Adrenal gland (tissue), 12 donors: ENCODE results near the gene SLC6A12. TPM values are rescaled to one million over a fixed set of nuclear protein-coding genes. Genes with fewer than 3 reads are reported as not detected.

ENCODE experiments used
- DNase-seq, 7 donors: peaks; one replicate each; pipeline ENCODE4 v3.0.0-alpha.2; 2019 to 2020
- H3K27ac ChIP-seq, 5 donors: fragments of 200-600 bp; sonication (generic) in 4 of 5; 1 replicate in 3 of 5; 2 replicates in 2 of 5; pipeline versions ENCODE4 v1.5.1 to v1.8.0; 2016 to 2020; ENCODE audit warnings: mild to moderate bottlenecking in 1 of 5
- H3K27me3 ChIP-seq: fragments of 200-600 bp; 2 replicates; pipeline ENCODE4 v1.8.0; 2021
- H3K36me3 ChIP-seq, 2 donors: fragments of 200-600 bp; replicated peaks in 1 of 2; 1 replicate in 1 of 2; 2 replicates in 1 of 2; pipeline versions ENCODE4 v1.5.1 to v1.8.0; 2018 to 2022
- H3K4me1 ChIP-seq, 2 donors: fragments of 200-600 bp; replicated peaks in 1 of 2; 1 replicate in 1 of 2; 2 replicates in 1 of 2; pipeline versions ENCODE4 v1.5.1 to v1.8.0; 2018 to 2021
- H3K4me3 ChIP-seq, 4 donors: fragments of 200-600 bp; sonication (generic) in 3 of 4; one replicate each; pipeline ENCODE4 v1.5.1; 2016 to 2018
- H3K9me3 ChIP-seq, 3 donors: fragments of 200-600 bp; sonication (generic) in 1 of 3; replicated peaks in 1 of 3; 1 replicate in 2 of 3; 2 replicates in 1 of 3; pipeline versions ENCODE4 v1.5.1 to v1.8.0; 2016 to 2021
- POLR2A ChIP-seq, 2 donors: fragments of 450-650 bp; IDR thresholded peaks; one replicate each; pipeline ENCODE4 v1.6.1; 2017; ENCODE audit warnings: antibody characterized with exemption in 2 of 2, mild to moderate bottlenecking in 2 of 2, moderate library complexity in 1 of 2
- WGBS, 4 donors: extraction: QIAGEN DNeasy Blood & Tissue Kit in 2 of 4; methylation state at CpG; one replicate each; pipeline versions ENCODE4 v1.1.5 to v1.1.7; 2013 to 2017; 5-methylcytosine and 5-hydroxymethylcytosine counted together
- intact Hi-C, 2 donors: fragments of 100-400 bp; cut with DNase I; formaldehyde crosslinking; loops; one replicate each; pipeline versions ENCODE4 v1.14.1 to v1.15.0; 2022 to 2023
- polyA plus RNA-seq, 3 donors: library from polyadenylated mRNA; stranded (reverse); fragments of 200-250 nt in 2 of 3; fragments of 350-450 nt in 1 of 3; fragmentation: Illumina TruSeq in 1 of 3; extraction: RNeasy Lipid Tissue Mini Kit (QIAGEN cat#74804) in 1 of 3; gene quantifications; one replicate each; pipeline ENCODE4 v1.2.3, GENCODE V29; 2013 to 2014
- total RNA-seq, 9 donors: library from RNA; depleted of rRNA in 4 of 9; stranded (reverse); fragments of >200 nt in 4 of 9; fragments of 120-200 nt in 1 of 9; fragmentation: NEBNext Ultra II Directional in 1 of 9; extraction: Animal tissue kit (Norgen Biotek cat#: 25700) in 1 of 9; gene quantifications; one replicate each; pipeline versions ENCODE4 v1.1.0 to v1.2.4, GENCODE V29; 2013 to 2023
- TF ChIP-seq, protein P1 (sequence below), 6 experiments: fragments of 450-650 bp in 4 of 6; fragments of 200-600 bp in 2 of 6; sonication (generic) in 1 of 6; IDR thresholded peaks; 1 replicate in 5 of 6; 2 replicates in 1 of 6; pipeline versions ENCODE4 v1.5.1 to v1.8.0; 2016 to 2021; ENCODE audit warnings: antibody characterized with exemption in 6 of 6, mild to moderate bottlenecking in 2 of 6, moderate library complexity in 1 of 6
- donor health status: healthy with polysubstance abuse.
- donor health status: Bipolar disorder and iron deficiency.
- donor health status: DM: yes; HTN: yes; CAD: no.
- donor health status: DM: no; HTN: no; CAD: no.
- donor health status: DM: no; HTN: no; CAD: no.
- donor health status: DM: yes; HTN: yes; CAD: no.

Gene SLC6A12
- total and polyA plus RNA-seq, 12 donors = 0.33 to 4.3 (median 1.4) TPM

DNA sequence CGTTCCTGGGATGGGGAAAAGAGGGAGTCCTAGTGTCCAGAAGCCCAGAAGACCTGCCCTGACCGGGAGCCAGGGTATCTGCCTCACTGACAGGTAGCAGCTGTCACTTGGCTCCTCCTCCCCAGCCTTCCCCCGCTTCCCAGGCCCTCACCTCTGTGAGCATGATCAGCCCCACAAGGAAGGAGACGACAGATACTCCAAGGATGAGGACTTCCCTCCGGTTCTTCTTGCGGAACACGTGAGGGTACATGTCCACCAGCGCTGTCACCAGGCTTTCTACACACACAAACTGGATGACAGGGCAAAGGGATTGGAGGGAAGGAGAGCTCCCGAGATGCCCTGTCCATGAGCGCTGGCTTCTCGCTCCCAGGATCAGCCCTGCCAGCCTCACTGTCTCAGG, 9.9 kb upstream of the SLC6A12 start:
- no peak for TF ChIP-seq POLR2A (IDR thresholded peaks at IDR 0.05)
- TF ChIP-seq, protein P1, sequence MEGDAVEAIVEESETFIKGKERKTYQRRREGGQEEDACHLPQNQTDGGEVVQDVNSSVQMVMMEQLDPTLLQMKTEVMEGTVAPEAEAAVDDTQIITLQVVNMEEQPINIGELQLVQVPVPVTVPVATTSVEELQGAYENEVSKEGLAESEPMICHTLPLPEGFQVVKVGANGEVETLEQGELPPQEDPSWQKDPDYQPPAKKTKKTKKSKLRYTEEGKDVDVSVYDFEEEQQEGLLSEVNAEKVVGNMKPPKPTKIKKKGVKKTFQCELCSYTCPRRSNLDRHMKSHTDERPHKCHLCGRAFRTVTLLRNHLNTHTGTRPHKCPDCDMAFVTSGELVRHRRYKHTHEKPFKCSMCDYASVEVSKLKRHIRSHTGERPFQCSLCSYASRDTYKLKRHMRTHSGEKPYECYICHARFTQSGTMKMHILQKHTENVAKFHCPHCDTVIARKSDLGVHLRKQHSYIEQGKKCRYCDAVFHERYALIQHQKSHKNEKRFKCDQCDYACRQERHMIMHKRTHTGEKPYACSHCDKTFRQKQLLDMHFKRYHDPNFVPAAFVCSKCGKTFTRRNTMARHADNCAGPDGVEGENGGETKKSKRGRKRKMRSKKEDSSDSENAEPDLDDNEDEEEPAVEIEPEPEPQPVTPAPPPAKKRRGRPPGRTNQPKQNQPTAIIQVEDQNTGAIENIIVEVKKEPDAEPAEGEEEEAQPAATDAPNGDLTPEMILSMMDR (IDR thresholded peaks at IDR 0.05) = no peak
- Histone ChIP-seq H3K27ac (no peak overlapping the region), H3K4me3 (no peak overlapping the region), H3K4me1 (no peaks in the 10 kb centered on the region), H3K27me3 (no peaks in the 10 kb centered on the region), H3K36me3 (no peaks in the 10 kb centered on the region), H3K9me3 (no peaks in the 10 kb centered on the region)
- 72 to 84% (median 82%) methylated on average over 7 to 11 of the region's 11 CpGs for WGBS, 4 donors
- intact Hi-C loops = no loop called here
- no peak for DNase-seq

DNA sequence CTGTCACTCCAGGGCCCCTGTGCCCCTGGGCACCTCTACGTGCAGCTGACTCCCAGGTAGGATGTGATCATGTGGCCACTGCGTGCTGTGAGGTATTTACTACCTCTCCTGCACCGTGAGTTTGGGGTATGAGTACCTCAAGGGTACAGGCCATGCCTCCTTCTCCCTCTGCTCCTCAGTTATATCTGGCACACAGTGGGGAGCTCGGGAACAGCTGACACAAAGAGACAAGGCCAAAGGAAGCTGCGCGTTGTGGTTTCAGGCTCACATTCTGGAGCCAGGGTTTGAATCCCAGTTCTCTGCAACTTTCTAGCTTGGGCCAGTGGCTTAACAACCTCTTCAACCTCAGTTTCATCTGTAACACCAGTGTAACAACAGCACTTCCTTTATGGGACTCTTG, 7.8 kb upstream of the SLC6A12 start:
- TF ChIP-seq POLR2A (IDR thresholded peaks at IDR 0.05) = no peak
- TF ChIP-seq, protein P1 (IDR thresholded peaks at IDR 0.05) = no peak
- intact Hi-C loops = no loop called here
- H3K4me3 ChIP-seq = no peak overlapping the region
- H3K9me3 ChIP-seq = no peaks in the 10 kb centered on the region
- WGBS, 4 donors = 80 to 100% (median 87%) methylated on average over 1 to 6 of the region's 6 CpGs
- DNase-seq = no peak
- H3K36me3 ChIP-seq = no peaks in the 10 kb centered on the region
- no peaks in the 10 kb centered on the region for H3K4me1 ChIP-seq
- no peak overlapping the region for H3K27ac ChIP-seq
- no peaks in the 10 kb centered on the region for H3K27me3 ChIP-seq

DNA sequence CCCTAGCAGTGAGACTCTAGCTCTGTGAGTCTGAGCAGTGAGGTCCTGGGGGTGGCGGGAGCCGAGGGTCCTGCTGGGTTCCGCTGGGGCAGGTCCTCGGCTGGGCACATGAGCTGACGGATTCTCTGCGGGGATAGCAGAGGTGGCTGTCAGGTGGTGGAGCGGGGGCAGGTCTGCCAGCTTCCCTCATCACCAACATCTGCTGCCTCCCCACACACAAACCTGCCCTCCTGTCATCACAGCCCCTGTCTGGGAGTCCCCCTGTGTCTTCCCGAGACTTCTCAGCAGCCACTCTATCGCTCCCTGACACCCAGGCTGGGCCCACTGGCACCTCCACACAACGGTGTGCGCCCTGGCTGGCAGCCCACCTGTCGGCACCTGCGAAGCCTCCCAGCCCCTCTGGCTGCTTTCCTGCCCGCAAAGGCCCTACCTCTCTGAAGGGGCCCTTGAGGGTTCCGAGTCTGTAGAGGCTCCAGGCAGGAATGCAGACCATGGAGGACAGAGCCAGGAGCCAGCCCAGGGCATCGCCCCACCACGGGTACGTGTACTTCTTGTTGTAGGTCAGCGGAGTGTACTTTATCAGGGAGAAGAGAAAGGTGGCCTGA, 7.1 kb upstream of the SLC6A12 start:
- Histone ChIP-seq H3K4me3 (no peak overlapping the region), H3K27me3 (no peaks in the 10 kb centered on the region), H3K9me3 (no peaks in the 10 kb centered on the region), H3K4me1 (no peaks in the 10 kb centered on the region), H3K27ac (no peak overlapping the region), H3K36me3 (no peaks in the 10 kb centered on the region)
- TF ChIP-seq, protein P1 (IDR thresholded peaks at IDR 0.05) = no peak
- TF ChIP-seq POLR2A (IDR thresholded peaks at IDR 0.05) = no peak
- WGBS, 4 donors = 84 to 93% (median 90%) methylated on average over 17 to 19 of the region's 19 CpGs
- intact Hi-C loops = no loop called here
- no peak for DNase-seq

DNA sequence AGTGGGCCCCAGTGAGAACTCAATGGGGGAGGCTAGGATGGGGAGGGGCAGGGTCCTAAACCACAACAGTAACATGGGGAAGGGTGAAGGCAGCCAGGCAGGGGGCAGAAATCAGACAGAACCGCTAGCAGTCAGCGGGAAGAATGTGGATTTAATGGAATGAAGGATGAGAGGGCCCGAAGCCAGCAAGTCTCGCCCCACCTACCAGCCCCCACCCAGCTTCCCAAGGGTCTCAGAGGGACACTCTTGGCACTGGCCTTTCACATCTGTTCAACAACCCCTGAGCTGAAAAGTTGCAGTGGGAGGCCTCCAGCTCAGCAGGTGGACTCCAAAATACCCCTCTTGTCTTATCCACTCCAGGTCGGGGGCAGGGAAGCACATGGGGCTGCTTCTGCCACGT, 6.5 kb upstream of the SLC6A12 start:
- Histone ChIP-seq H3K4me3 (no peak overlapping the region), H3K36me3 (no peaks in the 10 kb centered on the region), H3K4me1 (no peaks in the 10 kb centered on the region), H3K27me3 (no peaks in the 10 kb centered on the region), H3K9me3 (no peaks in the 10 kb centered on the region), H3K27ac (no peak overlapping the region)
- intact Hi-C loops = no loop called here
- TF ChIP-seq POLR2A (IDR thresholded peaks at IDR 0.05) = no peak
- TF ChIP-seq, protein P1 (IDR thresholded peaks at IDR 0.05) = no peak
- DNase-seq = no peak
- 64 to 82% (median 69%) methylated on average over 4 to 6 of the region's 6 CpGs for WGBS, 4 donors
